GM13976 (cell line): ENCODE data around the gene APH1B.

Experiments used
- DNase-seq: peaks from one replicate; pipeline ENCODE4 v3.0.0; 2012; ENCODE audit warnings: low spot score
- in situ Hi-C: fragments of 300-500 bp; cut with MboI; formaldehyde crosslinking; loops from one replicate; pipeline ENCODE4 v1.12.0; 2022; ENCODE audit warnings: low sequenced_read_pairs, mixed read lengths, inconsistent platforms; ENCODE audit not compliant: unreplicated experiment
- TF ChIP-seq, protein P1 (sequence below): IDR thresholded peaks from 2 replicates; pipeline ENCODE4 v1.5.1; 2012; ENCODE audit warnings: borderline replicate concordance, mild to moderate bottlenecking; ENCODE audit not compliant: insufficient read depth; ENCODE audit errors: extremely low read depth, missing control alignments, control extremely low read depth

The APH1B gene

GRCh38 chr15:63258658-63259057, 18.7 kb upstream of the APH1B start:
- no peak for DNase-seq
- TF ChIP-seq, protein P1, sequence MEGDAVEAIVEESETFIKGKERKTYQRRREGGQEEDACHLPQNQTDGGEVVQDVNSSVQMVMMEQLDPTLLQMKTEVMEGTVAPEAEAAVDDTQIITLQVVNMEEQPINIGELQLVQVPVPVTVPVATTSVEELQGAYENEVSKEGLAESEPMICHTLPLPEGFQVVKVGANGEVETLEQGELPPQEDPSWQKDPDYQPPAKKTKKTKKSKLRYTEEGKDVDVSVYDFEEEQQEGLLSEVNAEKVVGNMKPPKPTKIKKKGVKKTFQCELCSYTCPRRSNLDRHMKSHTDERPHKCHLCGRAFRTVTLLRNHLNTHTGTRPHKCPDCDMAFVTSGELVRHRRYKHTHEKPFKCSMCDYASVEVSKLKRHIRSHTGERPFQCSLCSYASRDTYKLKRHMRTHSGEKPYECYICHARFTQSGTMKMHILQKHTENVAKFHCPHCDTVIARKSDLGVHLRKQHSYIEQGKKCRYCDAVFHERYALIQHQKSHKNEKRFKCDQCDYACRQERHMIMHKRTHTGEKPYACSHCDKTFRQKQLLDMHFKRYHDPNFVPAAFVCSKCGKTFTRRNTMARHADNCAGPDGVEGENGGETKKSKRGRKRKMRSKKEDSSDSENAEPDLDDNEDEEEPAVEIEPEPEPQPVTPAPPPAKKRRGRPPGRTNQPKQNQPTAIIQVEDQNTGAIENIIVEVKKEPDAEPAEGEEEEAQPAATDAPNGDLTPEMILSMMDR: no peak

GRCh38 chr15:63260791-63261190, 16.6 kb upstream of the APH1B start:
- TF ChIP-seq, protein P1: no peak
- in situ Hi-C loops: no loop called here
- DNase-seq: no peak

More at GRCh38 chr15:63258658-63259057, 18.7 kb upstream of the APH1B start:
- in situ Hi-C loops: no loop called here

- in situ Hi-C loops: no loop called here
- TF ChIP-seq, protein P1: no peak
- DNase-seq: no peak
Observed at GRCh38 chr15:63261311-63261710, 16.1 kb upstream of the APH1B start.

DNA sequence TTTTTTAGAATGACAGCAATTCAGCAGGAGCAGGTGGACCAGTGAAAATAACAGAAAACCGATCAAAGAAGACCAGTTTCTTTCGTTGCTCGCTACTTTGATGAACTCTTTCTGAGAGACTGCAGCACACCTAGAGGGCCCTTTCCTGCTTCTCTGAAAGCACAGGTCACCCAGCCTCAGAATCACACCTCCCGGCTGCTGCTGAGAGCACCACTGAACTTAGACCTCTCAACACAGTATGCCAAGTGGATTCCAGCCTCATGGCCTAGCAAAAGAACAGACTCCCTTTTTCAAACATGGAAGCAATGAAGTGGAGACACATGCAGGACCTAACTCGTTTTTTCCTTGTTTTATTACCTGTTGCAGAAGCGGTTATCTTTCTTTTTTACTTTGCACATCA, 13.9 kb upstream of the APH1B start:
- in situ Hi-C loops: no loop called here
- no peak for DNase-seq
- TF ChIP-seq, protein P1: no peak

DNA sequence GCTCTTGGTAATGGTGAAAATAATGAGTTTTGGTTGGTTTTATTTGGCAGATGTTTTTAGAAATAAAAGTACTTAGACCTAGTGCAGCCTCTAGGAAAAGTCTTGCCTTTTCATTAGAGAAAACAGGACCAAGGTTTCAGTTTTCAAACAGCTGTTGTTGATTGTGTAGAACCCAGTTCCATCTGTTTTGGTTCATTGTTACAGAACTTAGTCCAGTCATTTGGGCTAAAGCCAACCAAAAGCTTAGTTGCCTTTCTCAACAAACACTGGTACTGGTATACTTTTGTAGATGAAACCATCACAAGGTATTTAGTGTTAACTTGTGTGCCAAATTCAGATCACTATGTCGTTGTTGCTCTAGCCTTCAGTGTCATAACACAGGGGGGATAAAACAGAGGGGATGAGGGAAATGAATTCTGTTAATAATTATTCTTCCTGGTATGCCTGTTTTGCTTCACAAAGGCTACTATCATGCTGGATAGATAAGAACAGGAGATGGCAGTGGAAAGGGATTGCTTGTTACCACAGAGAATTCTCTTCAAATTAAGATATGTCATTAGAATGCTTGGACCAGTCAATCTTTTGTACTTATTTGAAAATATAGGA, 12.6 kb upstream of the APH1B start:
- no peak for DNase-seq
- TF ChIP-seq, protein P1: no peak

DNA sequence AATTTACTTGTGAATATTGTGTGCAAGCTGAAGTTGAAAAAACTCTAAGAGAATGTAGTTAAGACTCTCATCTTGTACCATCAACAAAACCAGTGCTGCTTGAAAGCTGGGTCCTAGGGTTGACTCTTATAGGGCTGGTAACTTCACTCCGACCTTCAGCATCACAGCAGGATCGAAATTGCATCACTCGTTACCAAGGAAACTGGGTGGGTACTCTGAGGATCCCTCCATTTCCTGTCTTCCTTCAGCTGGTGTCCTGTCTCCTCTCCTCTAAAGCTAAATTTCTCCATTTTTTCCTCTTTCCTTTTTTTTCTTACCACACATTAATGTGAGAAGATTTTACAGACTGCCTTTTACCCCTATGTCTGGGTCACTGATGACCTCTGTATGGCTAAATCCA, 3.0 kb upstream of the APH1B start:
- in situ Hi-C loops: no loop called here
- TF ChIP-seq, protein P1: no peak
- no peak for DNase-seq

More for the DNA sequence above, 12.6 kb upstream of the APH1B start:
- in situ Hi-C loops: no loop called here
